Prostate gland (tissue), 2 donors: ENCODE measurements around the gene MT1F.

Experiments
- POLR2AphosphoS5 ChIP-seq: sonication (generic); formaldehyde crosslinking; IDR thresholded peaks from one replicate; pipeline ENCODE4 v1.6.1; 2017; ENCODE audit warnings: antibody characterized with exemption
- TF ChIP-seq, protein P1 (sequence below), 4 experiments: fragments of 200-600 bp in 2 of 4; fragments of 450-650 bp in 2 of 4; sonication (generic) in 2 of 4; IDR thresholded peaks; 1 replicate in 3 of 4; 2 replicates in 1 of 4; pipeline ENCODE4 v1.5.1; 2016 to 2019; ENCODE audit warnings: antibody characterized with exemption in 4 of 4, mild to moderate bottlenecking in 2 of 4, moderate library complexity in 2 of 4

DNA sequence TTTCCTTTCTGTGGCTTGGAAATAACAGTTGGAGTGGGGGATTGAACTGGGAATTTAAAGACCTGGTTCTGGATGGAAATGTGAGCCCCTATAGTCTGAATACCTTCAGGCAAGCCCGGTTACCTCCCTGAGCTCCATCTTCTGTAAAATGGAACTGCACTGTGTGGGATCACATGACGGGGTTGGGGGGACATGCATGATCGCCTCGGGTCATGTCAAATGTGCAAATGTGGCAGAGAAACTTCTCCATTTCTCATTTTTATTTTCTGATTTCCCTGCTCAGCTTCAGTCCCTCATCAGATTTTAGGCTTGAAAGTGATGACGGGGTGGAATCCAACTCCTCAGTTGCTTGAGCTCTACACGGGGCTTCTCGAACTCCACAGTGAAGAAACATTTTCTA lies 4.5 kb upstream of the MT1F start:
- TF ChIP-seq, protein P1, sequence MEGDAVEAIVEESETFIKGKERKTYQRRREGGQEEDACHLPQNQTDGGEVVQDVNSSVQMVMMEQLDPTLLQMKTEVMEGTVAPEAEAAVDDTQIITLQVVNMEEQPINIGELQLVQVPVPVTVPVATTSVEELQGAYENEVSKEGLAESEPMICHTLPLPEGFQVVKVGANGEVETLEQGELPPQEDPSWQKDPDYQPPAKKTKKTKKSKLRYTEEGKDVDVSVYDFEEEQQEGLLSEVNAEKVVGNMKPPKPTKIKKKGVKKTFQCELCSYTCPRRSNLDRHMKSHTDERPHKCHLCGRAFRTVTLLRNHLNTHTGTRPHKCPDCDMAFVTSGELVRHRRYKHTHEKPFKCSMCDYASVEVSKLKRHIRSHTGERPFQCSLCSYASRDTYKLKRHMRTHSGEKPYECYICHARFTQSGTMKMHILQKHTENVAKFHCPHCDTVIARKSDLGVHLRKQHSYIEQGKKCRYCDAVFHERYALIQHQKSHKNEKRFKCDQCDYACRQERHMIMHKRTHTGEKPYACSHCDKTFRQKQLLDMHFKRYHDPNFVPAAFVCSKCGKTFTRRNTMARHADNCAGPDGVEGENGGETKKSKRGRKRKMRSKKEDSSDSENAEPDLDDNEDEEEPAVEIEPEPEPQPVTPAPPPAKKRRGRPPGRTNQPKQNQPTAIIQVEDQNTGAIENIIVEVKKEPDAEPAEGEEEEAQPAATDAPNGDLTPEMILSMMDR (IDR thresholded peaks at IDR 0.05), result no peak
- TF ChIP-seq POLR2AphosphoS5, result no peak
